Keratinocyte (primary cell): Measurements from ENCODE around the gene TMEM52B. TPM values are rescaled to one million over a fixed set of nuclear protein-coding genes. Genes with fewer than 3 reads are reported as not detected.

Source experiments
- DNase-seq: peaks from one replicate; pipeline ENCODE4 v3.0.0-alpha.2; 2011; ENCODE audit warnings: low read depth, missing footprints, low spot score
- FAIRE-seq: peaks from 2 replicates; lab custom pipeline; 2011; peaks lifted over from hg19 to GRCh38; lab: Jason Lieb, UNC
- H2AFZ ChIP-seq: 2 replicates; pipeline ENCODE4 v1.6.0; 2012; ENCODE audit warnings: low read length, control low read depth, inconsistent platforms; ENCODE audit not compliant: control insufficient read depth
- H3K27ac ChIP-seq: 2 replicates; pipeline ENCODE4 v1.5.1; 2011; ENCODE audit warnings: low read length; ENCODE audit not compliant: control insufficient read depth, insufficient read depth
- H3K27me3 ChIP-seq: 3 replicates; pipeline ENCODE4 v1.6.0; 2011; ENCODE audit warnings: low read length; ENCODE audit not compliant: control insufficient read depth, insufficient read depth; ENCODE audit errors: extremely low read depth
- H3K36me3 ChIP-seq, 2 experiments: 2 replicates in 1 of 2; 3 replicates in 1 of 2; pipeline ENCODE4 v1.5.1; 2011; ENCODE audit warnings: low read length in 2 of 2, mild to moderate bottlenecking in 1 of 2; ENCODE audit not compliant: control insufficient read depth in 2 of 2, insufficient read depth in 2 of 2; ENCODE audit errors: extremely low read depth in 1 of 2
- H3K4me1 ChIP-seq: 3 replicates; pipeline ENCODE4 v1.5.1; 2011; ENCODE audit warnings: low read length; ENCODE audit not compliant: control insufficient read depth, insufficient read depth; ENCODE audit errors: extremely low read depth
- H3K4me2 ChIP-seq: 3 replicates; pipeline ENCODE4 v1.6.0; 2011; ENCODE audit warnings: low read depth, low read length; ENCODE audit not compliant: control insufficient read depth, insufficient read depth; ENCODE audit errors: extremely low read depth
- H3K4me3 ChIP-seq, 3 experiments: fragments of 200-600 bp in 1 of 3; sonication (generic) in 1 of 3; 2 replicates in 2 of 3; 3 replicates in 1 of 3; pipeline ENCODE4 v1.5.1; 2011 to 2016; ENCODE audit warnings: low read length in 3 of 3, mild to moderate bottlenecking in 3 of 3, control low read depth in 2 of 3, inconsistent platforms in 1 of 3, low read depth in 1 of 3, mixed read lengths in 1 of 3, mixed run types in 1 of 3, moderate library complexity in 1 of 3; ENCODE audit not compliant: control insufficient read depth in 2 of 3, insufficient read depth in 2 of 3; ENCODE audit errors: extremely low read depth in 1 of 3
- H3K79me2 ChIP-seq: 2 replicates; pipeline ENCODE4 v1.6.0; 2012; ENCODE audit warnings: low read length; ENCODE audit not compliant: control insufficient read depth, insufficient read depth
- H3K9ac ChIP-seq: 3 replicates; pipeline ENCODE4 v1.6.0; 2011; ENCODE audit warnings: low read length; ENCODE audit not compliant: control insufficient read depth, insufficient read depth; ENCODE audit errors: extremely low read depth
- H3K9me1 ChIP-seq: 3 replicates; pipeline ENCODE4 v1.6.0; 2011; ENCODE audit warnings: low read length; ENCODE audit not compliant: control insufficient read depth, insufficient read depth; ENCODE audit errors: extremely low read depth
- H3K9me3 ChIP-seq: 2 replicates; pipeline ENCODE4 v1.5.1; 2012; ENCODE audit warnings: low read depth, low read length; ENCODE audit not compliant: control insufficient read depth
- H4K20me1 ChIP-seq: 3 replicates; pipeline ENCODE4 v1.6.0; 2011; ENCODE audit warnings: low read length; ENCODE audit not compliant: control insufficient read depth, insufficient read depth; ENCODE audit errors: extremely low read depth
- CTCF ChIP-seq, 3 experiments: IDR thresholded peaks in 1 of 3; conservative IDR thresholded peaks in 1 of 3; optimal IDR thresholded peaks in 1 of 3; 2 replicates in 2 of 3; 3 replicates in 1 of 3; pipeline versions ENCODE3 to v1.5.1; 2011; ENCODE audit warnings: low read length in 3 of 3, mild to moderate bottlenecking in 3 of 3, moderate library complexity in 2 of 3, control low read depth in 1 of 3, inconsistent platforms in 1 of 3; ENCODE audit not compliant: insufficient read depth in 2 of 3; ENCODE audit errors: extremely low read depth in 1 of 3
- EZH2 ChIP-seq: IDR thresholded peaks from one replicate; pipeline ENCODE4 v1.6.1; 2012; ENCODE audit warnings: inconsistent platforms, mild to moderate bottlenecking, low read length, moderate library complexity
- dilution Hi-C: fragments of 300-500 bp; cut with MboI; formaldehyde crosslinking; loops from one replicate; pipeline ENCODE4 v1.7.0; 2020; ENCODE audit warnings: low sequenced_read_pairs; ENCODE audit not compliant: extremely low pct_ligation_motif_present
- polyA plus RNA-seq, 5 experiments: library from polyadenylated mRNA; depleted of rRNA in 3 of 5; stranded (reverse) in 3 of 5; stranded (forward) in 1 of 5; unstranded in 1 of 5; fragments of >200 nt; gene quantifications; 1 replicate in 1 of 5; 2 replicates in 3 of 5; 3 replicates in 1 of 5; pipeline versions ENCODE4 v1.2.1 to v1.2.3, GENCODE V29; 2011 to 2012; ENCODE audit warnings: missing spikeins in 2 of 5, low read depth in 1 of 5, low replicate concordance in 1 of 5

Gene TMEM52B
- polyA plus RNA-seq, 1 donor (not counting 4 experiments of a cell fraction or from before 2014, with no cell fraction given) = not detected

- FAIRE-seq = no peak
- no peak overlapping the region for H3K27ac ChIP-seq
- H3K4me3 ChIP-seq = no peak overlapping the region
- no peak overlapping the region for H2AFZ ChIP-seq
- no peak for DNase-seq
- TF ChIP-seq CTCF (optimal IDR thresholded peaks at IDR 0.05 in 1 of 3, IDR thresholded peaks at IDR 0.05 in 1 of 3, conservative IDR thresholded peaks at IDR 0.05 in 1 of 3; ENCODE audit: extremely low read depth in 1 of 3, insufficient read depth in 2 of 3, low read length in 3 of 3) (no peak), EZH2 (no peak)
- no peaks in the 10 kb centered on the region for H3K36me3 ChIP-seq
- dilution Hi-C loops = loop anchor here (10.0 kb wide), 1 partner anchor 57 kb away; no protein-coding TSS in a partner anchor
- H3K9me3 ChIP-seq = no peaks in the 10 kb centered on the region
- no peaks in the 10 kb centered on the region for H3K9me1 ChIP-seq
- H4K20me1 ChIP-seq = no peaks in the 10 kb centered on the region
- no peak overlapping the region for H3K9ac ChIP-seq
- H3K4me1 ChIP-seq = peaks cover 10% of the 10 kb centered on the region
- no peak overlapping the region for H3K4me2 ChIP-seq
- no peaks in the 10 kb centered on the region for H3K27me3 ChIP-seq
- H3K79me2 ChIP-seq = no peaks in the 10 kb centered on the region
Observed at GRCh38 chr12:10167599-10167998, 11.2 kb upstream of the TMEM52B start.

DNA sequence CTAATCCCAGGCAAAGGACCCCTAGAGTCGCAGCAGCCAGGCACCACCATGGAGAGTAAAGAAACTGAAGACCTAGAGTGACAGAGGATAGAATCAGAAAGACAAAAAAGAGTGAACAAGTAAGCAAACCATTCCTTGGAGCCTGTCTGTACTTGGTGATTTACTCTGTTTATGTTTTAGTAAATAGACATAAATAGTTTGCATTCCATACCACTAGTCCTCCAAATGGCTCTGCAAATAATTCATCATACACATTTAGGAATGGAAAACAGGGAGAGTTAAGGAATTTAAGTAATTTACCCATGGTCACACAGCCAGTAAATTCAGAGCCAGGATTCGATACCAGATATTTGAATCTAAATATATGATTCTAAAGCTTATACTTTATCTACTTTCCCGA is 9.7 kb upstream of the TMEM52B start:
- no peak for FAIRE-seq
- H2AFZ ChIP-seq = no peak overlapping the region
- no peak overlapping the region for H3K4me3 ChIP-seq
- peaks cover 10% of the 10 kb centered on the region for H3K4me1 ChIP-seq
- dilution Hi-C loops = loop anchor here (10.0 kb wide), 1 partner anchor 56 kb away; no protein-coding TSS in a partner anchor
- no peak for DNase-seq
- H3K9ac ChIP-seq = no peak overlapping the region
- H3K4me2 ChIP-seq = no peak overlapping the region
- no peaks in the 10 kb centered on the region for H3K36me3 ChIP-seq
- H3K27ac ChIP-seq = no peak overlapping the region
- H3K9me3 ChIP-seq = no peaks in the 10 kb centered on the region
- no peaks in the 10 kb centered on the region for H3K9me1 ChIP-seq
- H3K79me2 ChIP-seq = no peaks in the 10 kb centered on the region
- H3K27me3 ChIP-seq = no peaks in the 10 kb centered on the region
- H4K20me1 ChIP-seq = no peaks in the 10 kb centered on the region
- TF ChIP-seq EZH2 (no peak), CTCF (optimal IDR thresholded peaks at IDR 0.05 in 1 of 3, IDR thresholded peaks at IDR 0.05 in 1 of 3, conservative IDR thresholded peaks at IDR 0.05 in 1 of 3; ENCODE audit: extremely low read depth in 1 of 3, insufficient read depth in 2 of 3, low read length in 3 of 3) (no peak)
